Measurements from ENCODE around the gene NLK. TPM values are rescaled to one million over a fixed set of nuclear protein-coding genes. Genes with fewer than 3 reads are reported as not detected.
"Not testable (repeated sequence)": the region's sequence is repeated elsewhere in the genome, so short reads cannot be mapped to it uniquely, and the experiment has no call there.

NLK gene
- polyA plus RNA-seq, 2 donors: 3.1 to 4.4 TPM

- 86% methylated on average over 4 of the region's 4 CpGs for WGBS, 2 donors
- Histone ChIP-seq H3K4me3 (ENCODE audit: low read depth in 1 of 2, low read length in 2 of 2) (no peak overlapping the region), H3K36me3 (ENCODE audit: control insufficient read depth in 2 of 2, insufficient read depth in 2 of 2, low read length in 1 of 2) (no peaks in the 10 kb centered on the region), H3K27ac (ENCODE audit: low read depth in 2 of 2, low read length in 1 of 2) (no peak overlapping the region), H3K9me3 (ENCODE audit: control insufficient read depth in 2 of 2, insufficient read depth in 1 of 2, low read depth in 1 of 2, low read length in 1 of 2) (no peaks in the 10 kb centered on the region), H3K4me1 (ENCODE audit: control insufficient read depth in 2 of 2, insufficient read depth in 2 of 2, low read length in 1 of 2) (no peaks in the 10 kb centered on the region), H3K27me3 (ENCODE audit: control insufficient read depth in 1 of 2, insufficient read depth in 2 of 2, low read length in 2 of 2) (no peaks in the 10 kb centered on the region)
Observed at GRCh38 chr17:28221751-28222414, 179.4 kb downstream of the NLK start.

DNA sequence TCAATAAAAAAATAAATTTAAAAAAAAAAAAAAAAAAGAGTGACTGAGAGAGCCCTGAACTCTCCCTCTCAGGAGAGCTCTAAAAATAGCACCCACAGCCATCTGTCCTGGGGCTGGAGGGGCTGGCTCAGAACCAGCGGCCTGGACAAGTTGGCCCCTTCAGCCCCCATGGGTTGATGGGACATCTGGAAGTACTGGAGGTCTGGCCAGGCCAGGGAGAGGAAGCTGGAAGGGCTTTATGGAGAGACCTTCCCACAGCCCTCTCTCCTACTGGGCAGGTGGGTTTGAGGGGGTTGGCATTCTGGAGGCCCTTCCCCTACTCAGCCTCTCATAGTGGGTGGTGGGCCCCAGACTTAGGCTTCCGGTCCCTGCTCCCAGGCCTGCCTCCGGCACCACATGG lies 182.8 kb downstream of the NLK start:
- no peaks in the 10 kb centered on the region for H3K27me3 ChIP-seq (ENCODE audit: control insufficient read depth in 1 of 2, insufficient read depth in 2 of 2, low read length in 2 of 2)
- peaks cover 3 to 5% of the 10 kb centered on the region in 2 donors for H3K4me1 ChIP-seq (ENCODE audit: control insufficient read depth in 2 of 2, insufficient read depth in 2 of 2, low read length in 1 of 2)
- no peak overlapping the region for H3K4me3 ChIP-seq (ENCODE audit: low read depth in 1 of 2, low read length in 2 of 2)
- no peaks in the 10 kb centered on the region for H3K36me3 ChIP-seq (ENCODE audit: control insufficient read depth in 2 of 2, insufficient read depth in 2 of 2, low read length in 1 of 2)
- WGBS, 2 donors: 88% methylated on average over 3 of the region's 3 CpGs
- no peak overlapping the region for H3K27ac ChIP-seq (ENCODE audit: low read depth in 2 of 2, low read length in 1 of 2)
- H3K9me3 ChIP-seq (ENCODE audit: control insufficient read depth in 2 of 2, insufficient read depth in 1 of 2, low read depth in 1 of 2, low read length in 1 of 2): no peaks in the 10 kb centered on the region

GRCh38 chr17:28225867-28226266 lies 183.4 kb downstream of the NLK start:
- no peaks in the 10 kb centered on the region for H3K9me3 ChIP-seq (ENCODE audit: control insufficient read depth in 2 of 2, insufficient read depth in 1 of 2, low read depth in 1 of 2, low read length in 1 of 2)
- no peaks in the 10 kb centered on the region for H3K27me3 ChIP-seq (ENCODE audit: control insufficient read depth in 1 of 2, insufficient read depth in 2 of 2, low read length in 2 of 2)
- no peak overlapping the region for H3K4me3 ChIP-seq (ENCODE audit: low read depth in 1 of 2, low read length in 2 of 2)
- H3K4me1 ChIP-seq (ENCODE audit: control insufficient read depth in 2 of 2, insufficient read depth in 2 of 2, low read length in 1 of 2): peaks cover 3 to 5% of the 10 kb centered on the region in 2 donors
- no peak overlapping the region for H3K27ac ChIP-seq (ENCODE audit: low read depth in 2 of 2, low read length in 1 of 2)
- WGBS, 2 donors: 63 to 71% methylated on average over 1 of the region's 1 CpG
- H3K36me3 ChIP-seq (ENCODE audit: control insufficient read depth in 2 of 2, insufficient read depth in 2 of 2, low read length in 1 of 2): no peaks in the 10 kb centered on the region

- H3K27me3 ChIP-seq (ENCODE audit: control insufficient read depth in 1 of 2, insufficient read depth in 2 of 2, low read length in 2 of 2): no peaks in the 10 kb centered on the region
- no peak overlapping the region for H3K4me3 ChIP-seq (ENCODE audit: low read depth in 1 of 2, low read length in 2 of 2)
- WGBS, 2 donors: 68 to 79% methylated on average over 27 to 28 of the region's 28 CpGs
- no peak overlapping the region for H3K27ac ChIP-seq (ENCODE audit: low read depth in 2 of 2, low read length in 1 of 2)
- no peaks in the 10 kb centered on the region for H3K36me3 ChIP-seq (ENCODE audit: control insufficient read depth in 2 of 2, insufficient read depth in 2 of 2, low read length in 1 of 2)
- H3K4me1 ChIP-seq (ENCODE audit: control insufficient read depth in 2 of 2, insufficient read depth in 2 of 2, low read length in 1 of 2): peaks cover 3 to 5% of the 10 kb centered on the region in 2 donors
- no peaks in the 10 kb centered on the region for H3K9me3 ChIP-seq (ENCODE audit: control insufficient read depth in 2 of 2, insufficient read depth in 1 of 2, low read depth in 1 of 2, low read length in 1 of 2)
Observed at GRCh38 chr17:28226563-28227315, 184.3 kb downstream of the NLK start.

DNA sequence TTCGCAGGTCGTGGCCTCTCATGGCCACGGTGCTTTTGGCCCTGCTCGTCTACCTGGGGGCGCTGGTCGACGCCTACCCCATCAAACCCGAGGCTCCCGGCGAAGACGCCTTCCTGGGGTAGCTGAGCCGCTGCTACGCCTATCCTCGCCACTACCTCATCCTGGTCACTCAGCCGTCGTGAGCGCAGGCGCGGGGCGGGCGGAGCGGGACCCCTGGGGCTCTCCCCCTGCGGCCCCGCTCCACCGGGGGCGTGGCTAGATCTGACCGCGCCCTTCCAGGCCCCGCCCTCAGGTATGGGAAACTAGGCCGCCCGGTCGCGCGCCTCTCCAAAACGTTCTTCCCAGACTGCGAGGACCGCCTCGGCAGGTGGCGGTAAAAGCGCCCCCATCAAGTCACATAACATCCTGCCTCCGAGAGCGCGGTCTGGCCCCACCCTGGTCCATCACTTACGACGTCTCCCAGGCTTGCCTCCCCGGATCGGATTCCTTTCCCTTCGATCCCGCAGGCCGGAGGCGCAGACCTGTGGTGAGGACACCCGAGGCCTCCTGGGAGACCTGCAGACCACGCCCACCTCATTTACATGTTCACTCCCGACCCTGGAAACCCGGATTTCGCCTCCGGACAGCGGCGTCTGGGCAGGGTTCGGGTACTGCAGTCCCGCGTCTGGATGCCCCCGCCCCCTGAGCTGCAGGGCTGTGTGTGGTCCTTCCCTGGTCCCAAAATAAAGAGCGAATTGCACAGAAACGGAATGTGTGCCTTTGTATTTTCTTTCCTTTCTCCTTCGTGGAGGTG lies 185.0 kb downstream of the NLK start:
- no peak overlapping the region for H3K27ac ChIP-seq (ENCODE audit: low read depth in 2 of 2, low read length in 1 of 2)
- no peaks in the 10 kb centered on the region for H3K36me3 ChIP-seq (ENCODE audit: control insufficient read depth in 2 of 2, insufficient read depth in 2 of 2, low read length in 1 of 2)
- H3K9me3 ChIP-seq (ENCODE audit: control insufficient read depth in 2 of 2, insufficient read depth in 1 of 2, low read depth in 1 of 2, low read length in 1 of 2): no peaks in the 10 kb centered on the region
- peaks cover 3 to 5% of the 10 kb centered on the region in 2 donors for H3K4me1 ChIP-seq (ENCODE audit: control insufficient read depth in 2 of 2, insufficient read depth in 2 of 2, low read length in 1 of 2)
- WGBS, 2 donors: 5 to 6% methylated on average over 63 to 66 of the region's 66 CpGs
- peak overlapping the region; percentile 42 to 44 for H3K4me3 ChIP-seq (ENCODE audit: low read depth in 1 of 2, low read length in 2 of 2)
- no peaks in the 10 kb centered on the region for H3K27me3 ChIP-seq (ENCODE audit: control insufficient read depth in 1 of 2, insufficient read depth in 2 of 2, low read length in 2 of 2)

DNA sequence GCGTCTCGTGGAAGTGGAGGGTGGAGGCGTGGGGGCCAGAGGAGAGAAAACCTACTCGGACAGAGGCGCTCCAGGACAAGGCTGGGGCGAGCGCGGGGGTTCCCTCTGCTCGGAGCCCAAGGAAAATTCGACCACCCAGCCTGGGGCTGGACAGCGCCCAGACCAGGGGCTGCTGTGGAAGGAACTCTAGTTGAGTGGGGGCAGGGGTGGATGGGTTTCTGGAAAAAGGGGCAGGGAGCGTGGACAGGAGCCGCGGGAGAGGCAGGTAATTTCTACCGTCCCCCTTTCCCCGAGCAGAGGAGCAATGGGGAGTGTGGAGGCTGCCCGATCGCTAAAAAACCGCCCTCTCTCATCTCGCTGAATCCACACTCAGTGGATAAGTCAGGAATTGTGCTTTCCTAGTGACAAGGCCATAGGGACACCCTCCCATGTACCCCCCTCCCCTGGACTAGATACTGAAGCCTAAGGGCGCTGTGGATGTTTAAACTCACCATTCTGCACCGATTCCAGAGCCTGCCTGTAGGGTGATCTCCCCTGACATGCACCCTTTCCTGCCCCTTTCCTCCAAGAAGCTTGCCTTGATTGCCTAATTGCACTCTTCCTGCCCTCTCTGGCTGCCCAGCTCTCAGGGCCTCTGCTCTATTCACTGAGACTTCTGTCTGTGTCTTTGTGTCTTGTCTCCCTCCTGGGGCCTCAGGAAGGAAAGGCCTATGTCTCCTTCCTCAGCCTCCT lies 185.8 kb downstream of the NLK start:
- Histone ChIP-seq H3K36me3 (ENCODE audit: control insufficient read depth in 2 of 2, insufficient read depth in 2 of 2, low read length in 1 of 2) (no peaks in the 10 kb centered on the region), H3K9me3 (ENCODE audit: control insufficient read depth in 2 of 2, insufficient read depth in 1 of 2, low read depth in 1 of 2, low read length in 1 of 2) (no peaks in the 10 kb centered on the region), H3K27me3 (ENCODE audit: control insufficient read depth in 1 of 2, insufficient read depth in 2 of 2, low read length in 2 of 2) (no peaks in the 10 kb centered on the region), H3K4me3 (ENCODE audit: low read depth in 1 of 2, low read length in 2 of 2) (peak overlapping the region; percentile 42 to 44), H3K4me1 (ENCODE audit: control insufficient read depth in 2 of 2, insufficient read depth in 2 of 2, low read length in 1 of 2) (peaks cover 3 to 5% of the 10 kb centered on the region in 2 donors), H3K27ac (ENCODE audit: low read depth in 2 of 2, low read length in 1 of 2) (no peak overlapping the region)
- 13 to 14% methylated on average over 18 to 22 of the region's 22 CpGs for WGBS, 2 donors

DNA sequence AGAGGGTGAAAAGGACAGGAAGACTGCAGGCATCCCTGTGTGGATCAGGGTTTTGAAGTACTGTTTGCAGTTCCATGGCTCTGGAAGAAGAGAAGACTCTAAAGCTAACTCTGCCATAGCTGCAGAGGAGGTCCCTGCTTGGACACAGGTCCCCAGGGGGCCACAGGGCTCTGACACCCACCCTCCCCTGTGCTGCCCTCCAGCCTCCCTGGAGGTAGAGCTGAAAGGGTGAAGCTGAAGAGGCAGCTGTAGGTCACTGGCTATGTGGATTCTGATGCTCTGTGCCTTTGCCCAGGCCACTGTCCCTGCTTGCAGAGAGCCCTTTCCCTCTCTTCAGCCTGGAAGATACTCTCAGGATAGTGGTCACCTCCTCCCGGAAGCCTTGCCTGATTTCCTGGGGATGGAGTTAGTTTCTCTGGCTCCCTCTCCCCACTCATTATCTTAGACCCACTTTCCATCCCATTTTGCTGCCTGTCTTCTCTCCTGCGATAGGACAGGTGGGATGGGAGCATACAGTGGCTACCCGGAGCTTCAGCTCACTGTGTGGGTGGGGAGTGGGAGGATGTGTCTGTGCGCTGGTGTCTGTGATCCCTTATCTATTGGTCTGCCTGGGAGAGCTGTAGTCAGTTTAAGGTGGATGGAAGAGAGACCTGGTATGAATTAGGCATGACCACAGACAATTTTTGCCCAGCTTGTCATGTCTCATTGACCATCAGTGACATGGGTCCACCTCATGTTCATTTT lies 186.7 kb downstream of the NLK start:
- no peaks in the 10 kb centered on the region for H3K9me3 ChIP-seq (ENCODE audit: control insufficient read depth in 2 of 2, insufficient read depth in 1 of 2, low read depth in 1 of 2, low read length in 1 of 2)
- H3K27me3 ChIP-seq (ENCODE audit: control insufficient read depth in 1 of 2, insufficient read depth in 2 of 2, low read length in 2 of 2): no peaks in the 10 kb centered on the region
- H3K36me3 ChIP-seq (ENCODE audit: control insufficient read depth in 2 of 2, insufficient read depth in 2 of 2, low read length in 1 of 2): no peaks in the 10 kb centered on the region
- no peak overlapping the region for H3K27ac ChIP-seq (ENCODE audit: low read depth in 2 of 2, low read length in 1 of 2)
- 76 to 89% methylated on average over 4 of the region's 4 CpGs for WGBS, 2 donors
- no peak overlapping the region for H3K4me3 ChIP-seq (ENCODE audit: low read depth in 1 of 2, low read length in 2 of 2)
- H3K4me1 ChIP-seq (ENCODE audit: control insufficient read depth in 2 of 2, insufficient read depth in 2 of 2, low read length in 1 of 2): peaks cover 3 to 5% of the 10 kb centered on the region in 2 donors

- Histone ChIP-seq H3K36me3 (ENCODE audit: control insufficient read depth in 2 of 2, insufficient read depth in 2 of 2, low read length in 1 of 2) (no peaks in the 10 kb centered on the region), H3K9me3 (ENCODE audit: control insufficient read depth in 2 of 2, insufficient read depth in 1 of 2, low read depth in 1 of 2, low read length in 1 of 2) (no peaks in the 10 kb centered on the region), H3K4me1 (ENCODE audit: control insufficient read depth in 2 of 2, insufficient read depth in 2 of 2, low read length in 1 of 2) (peaks cover 5 to 6% of the 10 kb centered on the region in 2 donors), H3K27ac (ENCODE audit: low read depth in 2 of 2, low read length in 1 of 2) (no peak overlapping the region), H3K27me3 (ENCODE audit: control insufficient read depth in 1 of 2, insufficient read depth in 2 of 2, low read length in 2 of 2) (no peaks in the 10 kb centered on the region), H3K4me3 (ENCODE audit: low read depth in 1 of 2, low read length in 2 of 2) (no peak overlapping the region)
- WGBS, 2 donors: 46 to 62% methylated on average over 7 of the region's 7 CpGs
Observed at GRCh38 chr17:28230011-28230410, 187.5 kb downstream of the NLK start.

DNA sequence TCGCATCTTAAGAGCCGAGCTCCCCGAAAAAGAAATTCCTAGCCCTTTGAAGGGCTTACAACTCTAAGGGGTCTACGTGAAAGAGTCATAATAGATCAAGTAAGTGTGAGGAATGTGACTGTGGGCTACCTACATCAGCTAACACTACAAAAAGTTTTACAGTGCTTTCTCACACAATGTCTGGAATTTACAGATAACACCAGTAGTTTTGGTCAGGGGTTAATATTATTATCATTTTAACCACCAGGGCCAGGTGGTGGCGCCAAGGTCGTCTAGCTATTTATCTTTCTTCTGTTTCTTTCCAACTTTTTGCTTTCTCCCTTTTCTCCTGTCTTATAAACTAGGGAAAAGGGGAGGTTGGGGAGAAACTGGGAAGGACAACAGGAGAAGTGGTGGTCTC lies 188.1 kb downstream of the NLK start:
- not testable (repeated sequence) for H3K4me3 ChIP-seq (ENCODE audit: low read depth in 1 of 2, low read length in 2 of 2); H3K27ac ChIP-seq (ENCODE audit: low read depth in 2 of 2, low read length in 1 of 2); H3K27me3 ChIP-seq (ENCODE audit: control insufficient read depth in 1 of 2, insufficient read depth in 2 of 2, low read length in 2 of 2); H3K4me1 ChIP-seq (ENCODE audit: control insufficient read depth in 2 of 2, insufficient read depth in 2 of 2, low read length in 1 of 2); H3K9me3 ChIP-seq (ENCODE audit: control insufficient read depth in 2 of 2, insufficient read depth in 1 of 2, low read depth in 1 of 2, low read length in 1 of 2); H3K36me3 ChIP-seq (ENCODE audit: control insufficient read depth in 2 of 2, insufficient read depth in 2 of 2, low read length in 1 of 2)
- 38 to 50% methylated on average over 6 of the region's 6 CpGs for WGBS, 2 donors
